CD14-positive monocyte (primary cell): ENCODE data around the gene NELL1. TPM values are rescaled to one million over a fixed set of nuclear protein-coding genes. Genes with fewer than 3 reads are reported as not detected.

Source experiments
- DNase-seq, 3 donors: peaks; one replicate each; pipeline ENCODE4 v3.0.0-alpha.2; 2011 to 2022
- H2AFZ ChIP-seq: 2 replicates; pipeline ENCODE4 v1.6.0; 2012; ENCODE audit warnings: mild to moderate bottlenecking, low read depth, low read length, inconsistent platforms; ENCODE audit not compliant: insufficient read depth, poor library complexity, severe bottlenecking
- H3K27ac ChIP-seq, 2 donors: 1 replicate in 1 of 2; 2 replicates in 1 of 2; pipeline ENCODE4 v1.5.1; 2012 to 2013; ENCODE audit warnings: low read length in 2 of 2, control low read depth in 1 of 2, inconsistent platforms in 1 of 2, low read depth in 1 of 2, mild to moderate bottlenecking in 1 of 2
- H3K27me3 ChIP-seq, 2 donors: one replicate each; pipeline versions ENCODE4 v1.6.0 to v1.6.1; 2011 to 2013; ENCODE audit warnings: low read length in 2 of 2; ENCODE audit not compliant: control insufficient read depth in 2 of 2, insufficient read depth in 2 of 2
- H3K36me3 ChIP-seq, 2 donors: replicated peaks in 1 of 2; 1 replicate in 1 of 2; 2 replicates in 1 of 2; pipeline versions ENCODE4 v1.5.1 to v1.6.1; 2012 to 2013; ENCODE audit warnings: low read length in 2 of 2, control low read depth in 1 of 2, inconsistent platforms in 1 of 2, mild to moderate bottlenecking in 1 of 2; ENCODE audit not compliant: insufficient read depth in 2 of 2, control insufficient read depth in 1 of 2
- H3K4me1 ChIP-seq, 2 donors: 1 replicate in 1 of 2; 2 replicates in 1 of 2; pipeline versions ENCODE4 v1.5.1 to v1.6.1; 2012 to 2013; ENCODE audit warnings: low read length in 2 of 2, control low read depth in 1 of 2, inconsistent platforms in 1 of 2, mild to moderate bottlenecking in 1 of 2, moderate library complexity in 1 of 2; ENCODE audit not compliant: insufficient read depth in 2 of 2, control insufficient read depth in 1 of 2
- H3K4me2 ChIP-seq: replicated peaks from 2 replicates; pipeline ENCODE3; 2012; ENCODE audit warnings: low read length, moderate library complexity, mild to moderate bottlenecking; ENCODE audit not compliant: poor library complexity, severe bottlenecking; ENCODE audit errors: extremely low read depth
- H3K4me3 ChIP-seq, 3 experiments: fragments of 200-600 bp in 1 of 3; sonication (generic) in 1 of 3; replicated peaks in 1 of 3; 1 replicate in 2 of 3; 2 replicates in 1 of 3; pipeline ENCODE4 v1.5.1; 2011 to 2013; ENCODE audit warnings: low read length in 3 of 3, mild to moderate bottlenecking in 3 of 3, control low read depth in 2 of 3, low read depth in 2 of 3, inconsistent platforms in 1 of 3, moderate library complexity in 1 of 3
- H3K79me2 ChIP-seq: 2 replicates; pipeline ENCODE4 v1.6.0; 2012; ENCODE audit warnings: mild to moderate bottlenecking, control low read depth, inconsistent platforms, low read length, moderate library complexity; ENCODE audit not compliant: insufficient read depth
- H3K9ac ChIP-seq: 2 replicates; pipeline ENCODE4 v1.6.0; 2017; ENCODE audit warnings: low read length, mild to moderate bottlenecking; ENCODE audit not compliant: insufficient read depth, poor library complexity, severe bottlenecking
- H3K9me3 ChIP-seq, 2 donors: replicated peaks in 1 of 2; 1 replicate in 1 of 2; 2 replicates in 1 of 2; pipeline versions ENCODE4 v1.5.1 to v1.6.1; 2012 to 2013; ENCODE audit warnings: low read length in 2 of 2, control low read depth in 1 of 2; ENCODE audit not compliant: control insufficient read depth in 1 of 2, insufficient read depth in 1 of 2
- H4K20me1 ChIP-seq: 2 replicates; pipeline ENCODE4 v1.6.0; 2012; ENCODE audit warnings: mild to moderate bottlenecking, low read length, control low read depth, moderate library complexity; ENCODE audit not compliant: insufficient read depth
- H3K27ac Mint-ChIP-seq, 7 donors: one replicate each; pipeline ENCODE4 v1.8.0; 2020; ENCODE audit warnings: mild to moderate bottlenecking in 7 of 7, mixed read lengths in 7 of 7, moderate library complexity in 6 of 7, inconsistent platforms in 2 of 7
- H3K27me3 Mint-ChIP-seq, 3 donors: one replicate each; pipeline ENCODE4 v1.8.0; 2021 to 2022; ENCODE audit warnings: low read depth in 3 of 3, mild to moderate bottlenecking in 3 of 3, mixed read lengths in 3 of 3, moderate library complexity in 3 of 3, inconsistent platforms in 1 of 3
- H3K36me3 Mint-ChIP-seq, 2 donors: one replicate each; pipeline ENCODE4 v1.8.0; 2020; ENCODE audit warnings: mixed read lengths in 2 of 2, inconsistent platforms in 1 of 2, mild to moderate bottlenecking in 1 of 2
- H3K4me1 Mint-ChIP-seq: one replicate; pipeline ENCODE4 v1.8.0; 2020; ENCODE audit warnings: mild to moderate bottlenecking, mixed read lengths
- H3K4me3 Mint-ChIP-seq, 2 donors: one replicate each; pipeline ENCODE4 v1.8.0; 2020; ENCODE audit warnings: mild to moderate bottlenecking in 2 of 2, mixed read lengths in 2 of 2, moderate library complexity in 1 of 2
- H3K9me3 Mint-ChIP-seq, 7 donors: one replicate each; pipeline ENCODE4 v1.8.0; 2020 to 2022; ENCODE audit warnings: mixed read lengths in 7 of 7, mild to moderate bottlenecking in 6 of 7, moderate library complexity in 6 of 7, inconsistent platforms in 2 of 7
- CTCF ChIP-seq: fragments of 200-600 bp; IDR thresholded peaks from one replicate; pipeline ENCODE4 v1.8.0; 2022; ENCODE audit warnings: antibody characterized with exemption, mild to moderate bottlenecking
- WGBS: methylation state at CpG from one replicate; pipeline ENCODE4 v1.1.5; 2013; ENCODE audit warnings: missing lambda C conversion rate; ENCODE audit not compliant: insufficient coverage; 5-methylcytosine and 5-hydroxymethylcytosine counted together
- intact Hi-C, 2 donors: fragments of 100-400 bp; cut with micrococcal nuclease; formaldehyde crosslinking; loops; one replicate each; pipeline versions ENCODE4 v1.15.0 to v1.15.1; 2023
- polyA plus RNA-seq, 3 donors: library from polyadenylated mRNA; depleted of rRNA in 1 of 3; unstranded in 2 of 3; stranded (reverse) in 1 of 3; fragments of 300-500 nt in 2 of 3; fragments of >200 nt in 1 of 3; fragmentation: Illumina TruSeq in 2 of 3; gene quantifications; 1 replicate in 2 of 3; 2 replicates in 1 of 3; pipeline ENCODE4 v1.2.3, GENCODE V29; 2012 to 2021

NELL1 gene
- polyA plus RNA-seq, 3 donors, result not detected

GRCh38 chr11:21545699-21546098, 876.3 kb downstream of the NELL1 start:
- no peak overlapping the region for H3K9ac ChIP-seq
- Mint-ChIP-seq H3K36me3 (no peaks in the 10 kb centered on the region), H3K27me3 (no peaks in the 10 kb centered on the region), H3K4me1 (no peaks in the 10 kb centered on the region), H3K9me3 (peaks cover 0 to 6% (median 3%) of the 10 kb centered on the region in 7 donors), H3K27ac (no peak overlapping the region), H3K4me3 (no peak overlapping the region)
- no peaks in the 10 kb centered on the region for H3K79me2 ChIP-seq
- H3K9me3 ChIP-seq, result no peaks in the 10 kb centered on the region
- H3K36me3 ChIP-seq, result no peaks in the 10 kb centered on the region
- no peak overlapping the region for H3K27ac ChIP-seq
- no peaks in the 10 kb centered on the region for H3K4me1 ChIP-seq
- WGBS, result no CpG with 5 or more reads among the region's 1 CpG
- H3K27me3 ChIP-seq, result no peaks in the 10 kb centered on the region
- TF ChIP-seq CTCF, result no peak
- no peak overlapping the region for H2AFZ ChIP-seq
- no peaks in the 10 kb centered on the region for H4K20me1 ChIP-seq
- H3K4me2 ChIP-seq, result no peak overlapping the region
- H3K4me3 ChIP-seq, result no peak overlapping the region
- no peak for DNase-seq
- intact Hi-C loops, result no loop called here

GRCh38 chr11:21546703-21547102, 877.3 kb downstream of the NELL1 start:
- H3K4me3 Mint-ChIP-seq, result no peak overlapping the region
- H3K9me3 Mint-ChIP-seq, result peaks cover 0 to 6% (median 2%) of the 10 kb centered on the region in 7 donors
- no peaks in the 10 kb centered on the region for H3K27me3 Mint-ChIP-seq
- no peak for DNase-seq
- H3K27ac Mint-ChIP-seq, result no peak overlapping the region
- H4K20me1 ChIP-seq, result no peaks in the 10 kb centered on the region
- no peak overlapping the region for H2AFZ ChIP-seq
- no peak overlapping the region for H3K27ac ChIP-seq
- H3K9ac ChIP-seq, result no peak overlapping the region
- WGBS, result no CpG with 5 or more reads among the region's 1 CpG
- H3K79me2 ChIP-seq, result no peaks in the 10 kb centered on the region
- TF ChIP-seq CTCF, result no peak
- no peaks in the 10 kb centered on the region for H3K27me3 ChIP-seq
- intact Hi-C loops, result no loop called here
- H3K36me3 Mint-ChIP-seq, result no peaks in the 10 kb centered on the region
- no peaks in the 10 kb centered on the region for H3K4me1 Mint-ChIP-seq
- H3K4me2 ChIP-seq, result no peak overlapping the region
- no peaks in the 10 kb centered on the region for H3K4me1 ChIP-seq
- H3K36me3 ChIP-seq, result no peaks in the 10 kb centered on the region
- H3K9me3 ChIP-seq, result no peaks in the 10 kb centered on the region
- H3K4me3 ChIP-seq, result no peak overlapping the region
